HepG2 (cell line): ENCODE data around the gene NDUFB10. TPM values are rescaled to one million over a fixed set of nuclear protein-coding genes. Genes with fewer than 3 reads are reported as not detected.

Experiments used
- CEBPZ ChIP-seq: IDR thresholded peaks from 2 replicates; pipeline ENCODE4 v1.6.1; 2012; ENCODE audit warnings: low read length, improper control_type of control experiment
- CREM ChIP-seq, 2 experiments: sonication (generic) in 1 of 2; formaldehyde crosslinking in 1 of 2; IDR thresholded peaks; 2 replicates each; pipeline versions ENCODE4 v1.4.0 to v1.6.1; 2016 to 2020; ENCODE audit warnings: antibody characterized with exemption in 1 of 2, mild to moderate bottlenecking in 1 of 2, missing genetic modification reagents in 1 of 2
- IRF9 ChIP-seq: sonication (generic); formaldehyde crosslinking; IDR thresholded peaks from 2 replicates; pipeline ENCODE4 v1.8.0; 2022; ENCODE audit warnings: missing genetic modification reagents, mild to moderate bottlenecking, borderline replicate concordance
- MAFK ChIP-seq, 2 experiments: IDR thresholded peaks in 1 of 2; conservative IDR thresholded peaks in 1 of 2; 2 replicates each; pipeline ENCODE4 v1.6.1; 2011; ENCODE audit warnings: improper control_type of control experiment in 2 of 2, low read length in 2 of 2
- MBD4 ChIP-seq: IDR thresholded peaks from 2 replicates; pipeline ENCODE4 v1.6.1; 2012; ENCODE audit warnings: low read length, inconsistent platforms, borderline replicate concordance
- MYPOP ChIP-seq: sonication (generic); formaldehyde crosslinking; IDR thresholded peaks from 2 replicates; pipeline ENCODE4 v1.8.1; 2023; ENCODE audit warnings: mild to moderate bottlenecking, moderate library complexity, missing genetic modification reagents
- NCOA5 ChIP-seq: sonication (generic); formaldehyde crosslinking; IDR thresholded peaks from 2 replicates; pipeline ENCODE4 v1.4.0; 2020; ENCODE audit warnings: missing genetic modification reagents
- PITX1 ChIP-seq: sonication (generic); formaldehyde crosslinking; IDR thresholded peaks from 2 replicates; pipeline ENCODE4 v1.5.1; 2020; ENCODE audit warnings: mild to moderate bottlenecking, missing genetic modification reagents
- REXO4 ChIP-seq: sonication (generic); formaldehyde crosslinking; IDR thresholded peaks from 2 replicates; pipeline ENCODE4 v1.8.0; 2022; ENCODE audit warnings: missing genetic modification reagents, mild to moderate bottlenecking, borderline replicate concordance
- ZEB1 ChIP-seq: IDR thresholded peaks from 2 replicates; pipeline ENCODE4 v1.6.1; 2012; ENCODE audit warnings: mild to moderate bottlenecking, low read depth, inconsistent platforms; ENCODE audit not compliant: insufficient replicate concordance
- ZFP36 ChIP-seq: fragments of 150-350 bp; IDR thresholded peaks from 2 replicates; pipeline ENCODE4 v1.6.1; 2018; ENCODE audit warnings: borderline replicate concordance, low read length, low read depth; ENCODE audit not compliant: partially characterized antibody
- ZFP62 ChIP-seq: sonication (generic); formaldehyde crosslinking; IDR thresholded peaks from 2 replicates; pipeline ENCODE4 v1.4.0; 2020; ENCODE audit warnings: missing genetic modification reagents
- ZHX2 ChIP-seq, 2 experiments: sonication (generic) in 1 of 2; formaldehyde crosslinking in 1 of 2; IDR thresholded peaks; 2 replicates each; pipeline versions ENCODE4 v1.6.1 to v1.9.0; 2014 to 2022; ENCODE audit warnings: antibody characterized with exemption in 1 of 2, borderline replicate concordance in 1 of 2, inconsistent platforms in 1 of 2, low read depth in 1 of 2, missing genetic modification reagents in 1 of 2
- ZNF567 ChIP-seq: sonication (generic); formaldehyde crosslinking; IDR thresholded peaks from 2 replicates; pipeline ENCODE4 v1.8.1; 2023; ENCODE audit warnings: mild to moderate bottlenecking, missing genetic modification reagents, borderline replicate concordance
- ZNF879 ChIP-seq: sonication (generic); formaldehyde crosslinking; IDR thresholded peaks from 2 replicates; pipeline ENCODE4 v1.8.1; 2023; ENCODE audit warnings: missing genetic modification reagents
- polyA plus RNA-seq, 8 experiments: library from polyadenylated mRNA; depleted of rRNA in 3 of 8; stranded (reverse) in 7 of 8; unstranded in 1 of 8; fragments of >200 nt; fragmentation: Illumina TruSeq in 4 of 8; extraction: Trizol in 4 of 8; gene quantifications; 2 replicates each; pipeline versions ENCODE4 v1.2.1 to v1.2.3, GENCODE V29; 2011 to 2016; ENCODE audit warnings: low read depth in 4 of 8, missing spikeins in 1 of 8, mixed read lengths in 1 of 8; ENCODE audit not compliant: insufficient read depth in 1 of 8
- total RNA-seq, 5 experiments: library from RNA; depleted of rRNA; stranded (reverse); fragments of >200 nt; fragmentation: Illumina TruSeq; extraction: Trizol; gene quantifications; 2 replicates each; pipeline ENCODE4 v1.2.3, GENCODE V29; 2016; ENCODE audit warnings: low read depth in 1 of 5

NDUFB10 gene
- total and polyA plus RNA-seq, 2 of the 13 experiments (the other 11 are each of a cell fraction or from before 2014, with no cell fraction given): 68.6 to 157 TPM

- TF ChIP-seq MAFK (conservative IDR thresholded peaks at IDR 0.05 in 1 of 2, IDR thresholded peaks at IDR 0.05 in 1 of 2; ENCODE audit: low read length in 2 of 2) (no peak), ZEB1 (no peak), ZNF567 (CRISPR knock-in tag) (no peak), ZFP62 (no peak), MBD4 (no peak), MYPOP (CRISPR knock-in tag) (peak; percentile 81), REXO4 (CRISPR knock-in tag) (no peak), CREM (IDR thresholded peaks at IDR 0.05) (peak; percentile 60), CREM (CRISPR knock-in tag; IDR thresholded peaks at IDR 0.05) (no peak), ZFP36 (no peak), IRF9 (peak; percentile 59; the same call in 1 of the 2 replicates), ZHX2 (IDR thresholded peaks at IDR 0.05; ENCODE audit: low read depth) (0 out of 2 replicates have a peak, but pooled peaks have one; percentile 38), ZHX2 (CRISPR knock-in tag; IDR thresholded peaks at IDR 0.05; ENCODE audit: borderline replicate concordance) (peak; percentile 56; the same call in 1 of the 2 replicates), PITX1 (CRISPR knock-in tag) (no peak; the same call in 1 of the 2 replicates), NCOA5 (CRISPR knock-in tag) (no peak), CEBPZ (no peak), ZNF879 (CRISPR knock-in tag) (peak; percentile 66; the same call in 1 of the 2 replicates)
These were observed 18.8 kb upstream of the NDUFB10 start (continued) for GRCh38 chr16:1940273-1941161.
